ENCODE results near the gene MRTFA.

- TF ChIP-seq CTCF (IDR thresholded peaks at IDR 0.05) (no peak), POLR2A (IDR thresholded peaks at IDR 0.05) (no peak), POLR2AphosphoS5 (IDR thresholded peaks at IDR 0.05) (no peak)
Observed at GRCh38 chr22:40666151-40666848, 29.8 kb upstream of the MRTFA start.
